NCI-H526 (cell line): Measurements from ENCODE around the gene AP1AR.

ENCODE experiments used
- DNase-seq, 2 experiments: peaks; one replicate each; lab custom pipeline; 2025; lab: John Stamatoyannopoulos, UW

AP1AR gene

DNA sequence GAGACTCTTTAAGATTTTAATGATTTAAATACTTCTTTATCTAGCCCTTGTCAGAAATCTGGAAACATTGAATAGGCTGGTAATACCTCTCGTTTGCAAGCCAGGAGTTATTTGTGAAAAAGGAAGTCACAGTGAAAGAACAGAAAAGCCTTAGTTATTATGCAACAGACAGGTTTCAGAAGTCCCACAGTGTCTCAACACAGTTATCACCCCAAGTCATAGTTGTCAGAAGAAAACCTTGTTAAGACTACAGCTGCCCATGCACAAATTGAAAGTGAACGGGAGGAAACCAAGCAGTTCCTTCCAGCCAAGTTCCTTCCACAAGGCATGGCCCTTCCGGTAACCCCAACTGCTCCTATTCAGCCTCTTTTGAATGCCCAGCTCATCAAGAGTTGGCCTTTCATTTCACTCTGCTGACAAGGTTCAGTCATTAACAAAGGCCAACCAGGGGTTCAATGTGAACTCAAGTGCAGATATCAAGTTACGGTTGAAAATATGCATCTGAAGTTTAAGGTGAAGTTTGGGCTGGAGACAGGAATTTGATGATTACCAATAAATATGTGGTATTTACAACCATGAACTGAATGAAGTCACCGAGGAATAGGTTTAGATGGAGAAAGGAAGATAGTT, 81.1 kb downstream of the AP1AR start:
- no peak for DNase-seq

DNA sequence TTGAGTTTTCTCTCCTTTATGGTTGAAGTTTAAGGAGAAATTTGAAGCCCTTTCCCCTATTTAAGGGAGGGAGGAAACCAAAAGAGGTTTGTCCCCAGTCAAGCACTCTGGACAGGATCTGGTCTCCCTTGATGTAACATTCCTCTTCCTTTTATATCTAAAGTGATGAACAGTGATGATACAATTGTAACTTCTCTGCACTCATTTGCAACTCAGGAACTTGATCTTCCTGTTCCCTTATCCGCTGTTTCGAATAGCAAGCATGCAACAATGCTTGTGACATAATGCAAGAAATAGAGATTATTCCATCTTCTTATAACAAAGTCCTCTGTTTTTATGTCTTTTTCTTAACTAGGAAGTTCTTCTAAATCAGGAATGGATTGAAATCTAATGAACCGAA, 83.9 kb downstream of the AP1AR start:
- no peak for DNase-seq

DNA sequence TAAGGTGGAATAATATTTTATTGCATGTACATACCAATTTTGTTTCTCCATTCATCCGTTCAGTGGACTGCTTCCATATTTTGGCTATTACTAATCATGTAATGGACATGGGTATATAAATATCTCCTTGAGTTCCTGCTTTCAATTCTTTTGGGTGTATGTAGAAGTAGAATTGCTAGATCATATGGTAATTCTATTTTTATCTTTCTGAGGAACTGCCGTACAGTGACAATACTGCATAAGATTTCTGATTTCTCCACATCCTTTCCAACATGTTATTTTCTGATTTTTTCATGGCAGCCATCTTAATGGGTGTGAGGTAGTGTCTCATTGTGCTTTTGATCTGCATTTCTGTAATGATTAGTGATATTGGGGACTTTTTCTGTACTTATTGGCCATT, 84.8 kb downstream of the AP1AR start:
- DNase-seq = no peak

DNA sequence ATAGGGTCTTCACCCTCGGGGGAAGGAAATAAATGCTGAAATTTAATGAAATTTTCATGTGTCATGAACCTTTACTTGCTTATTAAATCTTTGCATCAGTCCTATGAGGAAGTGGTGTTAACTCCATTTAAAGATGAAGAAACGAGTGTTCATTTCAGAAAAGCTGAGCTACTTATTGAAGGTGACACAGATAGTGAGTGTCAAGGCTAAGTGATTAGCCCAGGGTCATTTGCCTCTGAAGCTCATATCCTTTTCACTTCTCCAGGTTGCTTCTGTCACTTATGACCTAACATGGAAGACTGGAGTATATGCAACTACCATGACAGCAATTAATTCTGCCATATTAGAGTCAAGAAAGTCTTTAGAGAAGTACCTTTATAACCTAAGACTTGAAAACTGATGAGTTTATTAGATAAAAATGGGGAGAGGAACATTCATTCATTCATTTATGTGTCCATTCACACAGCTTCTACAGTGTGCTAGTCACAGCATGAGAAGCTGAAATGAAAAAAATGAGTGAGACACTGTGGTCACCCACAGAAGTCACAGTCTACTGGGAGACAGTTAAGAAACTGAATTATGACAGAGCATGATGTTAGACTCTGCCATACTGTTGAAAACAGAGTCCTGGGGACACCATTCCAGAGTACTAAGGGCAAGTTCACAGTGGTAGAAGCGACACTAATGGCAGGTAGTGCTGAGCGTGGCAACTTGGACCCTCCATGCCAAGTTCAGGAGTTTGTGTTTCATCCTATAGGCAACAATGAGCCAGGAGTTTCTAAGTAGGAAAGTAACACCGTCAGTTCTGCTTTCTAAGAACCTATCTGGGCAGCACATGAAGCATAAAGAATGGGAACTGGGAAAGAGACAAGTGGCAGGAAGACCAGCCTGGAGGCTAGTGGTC, 86.9 kb downstream of the AP1AR start:
- no peak for DNase-seq
